Left renal pelvis (tissue), 4 donors: ENCODE measurements around the gene CRYGD. TPM values are rescaled to one million over a fixed set of nuclear protein-coding genes. Genes with fewer than 3 reads are reported as not detected.
"Not testable (repeated sequence)": the region's sequence is repeated elsewhere in the genome, so short reads cannot be mapped to it uniquely, and the experiment has no call there.

Experiments used
- DNase-seq, 4 donors: peaks; one replicate each; pipeline ENCODE4 v3.0.0-alpha.2; 2013; ENCODE audit warnings: low read depth in 4 of 4, low spot score in 3 of 4
- polyA plus RNA-seq, 4 donors: library from polyadenylated mRNA; unstranded; fragments of 120-200 nt; gene quantifications; one replicate each; pipeline ENCODE4 v1.2.1, GENCODE V29; 2013; ENCODE audit not compliant: insufficient read length in 4 of 4

The CRYGD gene
- not detected for polyA plus RNA-seq

- DNase-seq = not testable (repeated sequence)
Measured at GRCh38 chr2:208124013-208124715, at the start of gene CRYGD. CRYGD (minus strand) TSS chr2:208124524; CDS start chr2:208124473, 51 bp downstream.

GRCh38 chr2:208172125-208172524 lies 47.8 kb upstream of the CRYGD start:
- DNase-seq = no peak

GRCh38 chr2:208164951-208165755 lies 40.8 kb upstream of the CRYGD start:
- no peak for DNase-seq

- no peak for DNase-seq
Measured at GRCh38 chr2:208163489-208163888, 39.2 kb upstream of the CRYGD start, which contains the start of gene CRYGA. CRYGA (minus strand) TSS chr2:208163589; CDS start chr2:208163556, 33 bp downstream.

DNA sequence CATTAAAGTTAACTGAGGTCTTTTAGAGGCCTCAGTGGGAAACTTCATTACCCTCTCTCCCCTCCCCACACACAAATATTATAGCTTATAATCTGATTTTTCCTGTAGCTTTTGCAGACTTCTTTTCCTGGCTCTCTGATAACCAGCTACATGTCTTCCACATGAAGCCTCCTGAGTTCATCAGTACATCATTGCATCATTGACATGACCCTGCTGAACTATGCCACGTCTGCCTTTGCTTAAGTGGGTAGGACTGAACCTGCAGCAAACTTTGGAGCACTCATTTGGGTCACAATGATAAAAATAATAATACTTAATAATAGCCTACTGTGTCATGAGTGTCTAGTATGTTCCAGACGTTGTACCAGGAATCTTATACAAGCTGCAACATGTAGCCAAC lies 32.1 kb upstream of the CRYGD start:
- DNase-seq = no peak

- no peak for DNase-seq
Measured at GRCh38 chr2:208153156-208153555, 28.8 kb upstream of the CRYGD start.

DNA sequence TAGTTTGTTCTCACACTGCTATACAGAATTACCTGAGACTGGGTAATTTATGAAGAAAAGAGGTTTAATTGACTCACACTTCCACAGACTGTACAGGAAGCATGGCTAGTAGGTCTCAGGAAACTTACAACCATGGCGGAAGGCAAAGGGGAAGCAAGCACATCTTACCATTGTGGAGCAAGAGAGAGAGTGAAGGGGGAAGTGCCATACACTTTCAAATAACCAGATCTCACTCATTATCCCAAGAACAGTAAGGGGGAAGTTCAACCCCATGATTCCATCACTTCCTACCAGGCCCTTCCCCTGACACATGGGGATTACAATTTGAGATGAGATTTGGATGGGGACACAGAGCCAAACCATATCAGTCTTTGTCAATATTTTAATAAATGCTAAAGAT lies 26.6 kb upstream of the CRYGD start:
- DNase-seq = no peak

GRCh38 chr2:208150094-208150493 lies 25.8 kb upstream of the CRYGD start:
- no peak for DNase-seq

DNA sequence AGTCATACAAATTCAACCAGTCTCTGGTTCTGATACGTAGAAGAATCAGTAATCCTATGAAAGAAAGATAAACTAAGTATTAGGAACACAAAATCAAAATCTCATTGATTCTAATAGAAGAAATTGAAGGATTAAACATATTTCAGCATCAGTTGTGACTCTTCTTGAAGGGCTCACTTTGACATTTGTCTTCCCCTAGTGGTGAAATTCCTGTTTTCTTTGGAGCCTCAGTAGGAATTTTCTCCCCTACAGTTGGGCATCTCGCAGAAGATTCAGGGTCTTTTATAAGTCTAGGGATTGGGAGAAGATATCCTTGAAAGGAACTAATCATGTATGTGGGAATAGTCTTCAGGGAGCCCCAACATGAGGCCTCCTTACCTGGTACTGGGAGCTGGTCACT lies 24.5 kb upstream of the CRYGD start:
- no peak for DNase-seq

- no peak for DNase-seq
Measured at GRCh38 chr2:208147759-208148158, 23.4 kb upstream of the CRYGD start.

DNA sequence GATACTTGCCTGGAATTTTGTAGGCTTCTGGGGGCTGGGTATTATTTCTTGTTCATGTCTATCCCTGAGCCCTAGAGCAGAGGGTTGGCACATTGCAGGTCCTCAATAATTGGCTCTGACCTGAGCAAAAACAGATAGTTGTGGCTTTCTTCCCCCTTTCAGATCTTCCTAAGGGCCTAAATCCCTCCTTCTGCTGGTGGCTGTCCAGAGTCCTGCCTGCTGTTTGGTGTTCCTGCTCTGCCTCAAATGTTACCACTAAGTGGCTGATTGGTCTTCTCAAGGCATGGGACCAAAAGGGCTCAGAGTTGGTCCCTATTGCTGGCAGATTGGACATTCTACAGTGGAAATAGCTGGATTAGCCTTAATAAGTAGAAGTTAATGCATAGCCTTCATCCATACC lies 22.7 kb upstream of the CRYGD start:
- no peak for DNase-seq

- no peak for DNase-seq
Measured at GRCh38 chr2:208146006-208146405, 21.7 kb upstream of the CRYGD start, which contains the start of gene CRYGB. CRYGB (minus strand) TSS chr2:208146158; CDS start chr2:208146120, 38 bp downstream.

- DNase-seq = no peak
Measured at GRCh38 chr2:208142925-208143799, 18.8 kb upstream of the CRYGD start.

DNA sequence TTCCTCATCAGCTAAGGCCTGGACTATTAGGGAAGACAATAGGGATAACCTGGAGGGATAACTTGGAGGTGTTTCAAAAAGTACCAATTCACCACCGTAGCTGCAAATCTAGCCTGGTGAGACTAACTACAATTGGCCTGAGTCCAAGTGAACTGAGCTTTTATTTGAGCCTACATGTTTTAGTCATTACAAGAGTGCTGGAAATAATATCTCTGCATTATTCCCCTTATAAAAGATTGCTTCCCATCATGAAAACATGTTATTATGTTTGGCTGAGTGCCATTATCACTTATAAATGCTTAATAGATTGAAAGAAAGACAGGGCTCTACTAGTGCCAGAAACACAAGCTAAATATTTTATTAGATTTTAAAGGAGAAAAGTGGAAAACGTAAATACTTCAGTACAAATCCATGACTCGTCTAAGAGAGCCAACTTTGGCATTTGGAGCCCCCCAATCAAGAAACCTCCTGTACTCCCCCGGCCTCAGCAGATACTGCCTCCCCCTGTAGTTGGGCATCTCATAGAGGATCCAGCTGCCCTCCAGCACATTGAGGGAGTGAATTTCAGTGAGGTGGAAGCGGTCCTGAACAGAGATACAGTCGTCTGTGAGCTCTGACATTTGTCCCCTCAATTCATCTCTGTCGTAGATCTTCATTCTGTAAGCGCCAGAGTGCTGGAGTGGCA lies 18.1 kb upstream of the CRYGD start:
- DNase-seq = no peak

- DNase-seq = no peak
Measured at GRCh38 chr2:208139447-208139846, 15.1 kb upstream of the CRYGD start.

- DNase-seq = not testable (repeated sequence)
Measured at GRCh38 chr2:208138334-208138733, 14.0 kb upstream of the CRYGD start.

GRCh38 chr2:208136716-208137094 lies 12.4 kb upstream of the CRYGD start:
- no peak for DNase-seq

DNA sequence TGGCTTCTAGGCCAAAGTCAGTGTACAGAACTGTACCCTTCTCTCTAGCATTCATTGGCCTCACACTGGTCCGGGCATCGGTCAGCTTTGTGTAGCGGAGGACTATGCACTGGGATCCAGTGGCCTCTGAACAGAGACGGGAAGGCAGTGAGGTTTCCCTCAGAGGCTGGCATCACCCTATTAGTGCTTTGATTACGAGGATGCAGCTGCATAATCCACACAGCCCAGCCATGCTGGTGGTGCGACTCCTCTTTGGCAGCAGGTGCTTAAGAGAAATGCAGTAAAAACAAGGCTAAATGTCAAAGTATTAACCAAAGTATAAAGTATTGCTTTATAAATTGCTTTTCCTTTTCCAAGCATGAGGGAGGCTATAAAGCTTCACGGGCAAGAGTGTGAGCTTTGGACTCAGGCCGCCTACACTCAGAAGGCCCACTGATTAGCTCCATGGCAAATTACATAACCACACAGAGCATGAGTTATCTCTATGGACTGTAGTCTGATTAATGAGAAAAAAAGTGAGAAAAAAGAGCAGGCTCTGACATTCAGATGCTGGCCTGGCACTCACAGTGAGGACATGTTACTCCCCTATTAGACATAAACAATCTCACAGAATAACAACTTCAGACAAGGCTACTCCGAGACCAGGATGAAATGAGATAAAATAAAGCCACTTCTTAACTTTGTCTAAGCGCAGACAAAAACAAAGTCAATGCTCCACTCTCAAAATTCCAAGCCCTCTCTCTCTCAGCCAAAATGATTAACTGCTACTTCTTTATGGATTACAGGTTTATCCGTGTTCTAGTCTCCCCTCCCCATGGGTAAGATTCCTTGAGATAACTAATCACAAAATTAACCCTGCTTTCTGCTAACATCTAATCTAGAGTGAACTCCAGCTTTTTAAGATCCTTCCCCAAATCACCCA lies 11.7 kb upstream of the CRYGD start:
- DNase-seq = no peak

GRCh38 chr2:208134928-208135586 lies 10.7 kb upstream of the CRYGD start:
- DNase-seq = no peak
